Sigmoid colon (tissue), 4 donors: ENCODE results near the gene PIM3.

ENCODE experiments used
- CTCF ChIP-seq, 4 experiments: fragments of 450-650 bp in 3 of 4; fragments of 200-600 bp in 1 of 4; IDR thresholded peaks; one replicate each; pipeline ENCODE4 v1.5.1; 2016 to 2019; ENCODE audit warnings: antibody characterized with exemption in 4 of 4, mild to moderate bottlenecking in 3 of 4, moderate library complexity in 2 of 4
- EP300 ChIP-seq, 4 donors: sonication (generic); formaldehyde crosslinking; IDR thresholded peaks; one replicate each; pipeline ENCODE4 v1.6.1; 2017; ENCODE audit warnings: antibody characterized with exemption in 4 of 4
- POLR2A ChIP-seq, 2 donors: fragments of 450-650 bp; IDR thresholded peaks; one replicate each; pipeline ENCODE4 v1.6.1; 2016; ENCODE audit warnings: antibody characterized with exemption in 2 of 2, mild to moderate bottlenecking in 2 of 2, moderate library complexity in 2 of 2
- POLR2AphosphoS5 ChIP-seq, 4 donors: sonication (generic); formaldehyde crosslinking; IDR thresholded peaks; one replicate each; pipeline ENCODE4 v1.6.1; 2017; ENCODE audit warnings: antibody characterized with exemption in 4 of 4

DNA sequence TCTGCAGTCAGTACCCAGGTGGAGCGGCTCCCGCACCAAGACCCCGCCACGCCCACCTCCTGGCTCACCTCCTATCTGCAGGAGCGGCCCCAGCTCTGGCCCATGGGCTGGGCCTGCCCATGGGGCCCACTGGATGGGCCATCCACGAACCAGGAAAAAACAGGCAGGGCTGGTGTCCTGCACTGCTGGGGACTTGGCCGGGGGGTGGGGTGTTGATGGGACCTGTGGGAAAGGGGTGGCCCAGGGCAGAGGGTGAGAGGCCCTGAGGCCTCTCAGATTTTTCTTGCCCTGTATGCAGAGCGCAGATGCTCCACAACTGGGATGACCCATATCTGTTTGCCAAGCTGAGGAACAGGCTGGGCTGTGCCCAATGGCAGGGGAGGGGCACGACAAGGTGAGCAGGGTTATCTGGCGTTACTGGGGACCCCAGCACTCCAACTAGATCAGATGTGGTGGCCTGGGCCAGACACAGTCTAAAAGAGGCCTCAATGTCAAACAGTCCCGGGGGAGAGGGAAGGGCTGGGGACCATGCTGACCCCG, 2.7 kb upstream of the PIM3 start:
- TF ChIP-seq CTCF (IDR thresholded peaks at IDR 0.05) (no peak), POLR2AphosphoS5 (IDR thresholded peaks at IDR 0.05) (no peak), POLR2A (IDR thresholded peaks at IDR 0.05) (no peak), EP300 (IDR thresholded peaks at IDR 0.05) (no peak)
